DND-41 (cell line): ENCODE data around the gene CHTF8.

Source experiments
- ATAC-seq: fragments of 200-7000 bp; cut with Tn5 transposase; 3 replicates; pipeline ENCODE4 v1.9.1; 2021; ENCODE audit warnings: low read depth; ENCODE audit not compliant: insufficient read depth
- DNase-seq: peaks from one replicate; pipeline ENCODE4 v3.0.0-alpha.2; 2020
- H2AFZ ChIP-seq: 2 replicates; pipeline ENCODE4 v1.6.0; 2012; ENCODE audit warnings: low read depth, low read length
- H3K27ac ChIP-seq: 2 replicates; pipeline ENCODE4 v1.5.1; 2012; ENCODE audit warnings: low read length, inconsistent platforms
- H3K27me3 ChIP-seq: fragments of 200-600 bp; sonication (generic); 2 replicates; pipeline ENCODE4 v1.6.0; 2012; ENCODE audit warnings: low read length, mild to moderate bottlenecking, inconsistent platforms; ENCODE audit not compliant: insufficient read depth, poor library complexity
- H3K36me3 ChIP-seq: 2 replicates; pipeline ENCODE4 v1.5.1; 2012; ENCODE audit warnings: low read length, inconsistent platforms; ENCODE audit not compliant: insufficient read depth
- H3K4me1 ChIP-seq: 2 replicates; pipeline ENCODE4 v1.5.1; 2012; ENCODE audit warnings: mild to moderate bottlenecking, low read length; ENCODE audit not compliant: insufficient read depth
- H3K4me2 ChIP-seq: 2 replicates; pipeline ENCODE4 v1.6.0; 2012; ENCODE audit warnings: mild to moderate bottlenecking, moderate library complexity, low read length, inconsistent platforms; ENCODE audit not compliant: insufficient read depth
- H3K4me3 ChIP-seq, 2 experiments: fragments of 200-600 bp in 1 of 2; shearing (Covaris generic) in 1 of 2; 2 replicates each; pipeline ENCODE4 v1.5.1; 2012 to 2016; ENCODE audit warnings: inconsistent platforms in 2 of 2, low read length in 2 of 2, mild to moderate bottlenecking in 2 of 2, low read depth in 1 of 2, moderate library complexity in 1 of 2
- H3K79me2 ChIP-seq: 2 replicates; pipeline ENCODE4 v1.6.0; 2012; ENCODE audit warnings: low read length, inconsistent platforms; ENCODE audit not compliant: insufficient read depth
- H3K9ac ChIP-seq: 2 replicates; pipeline ENCODE4 v1.6.0; 2012; ENCODE audit warnings: low read depth, mild to moderate bottlenecking, inconsistent platforms, low read length, moderate library complexity
- H3K9me3 ChIP-seq: 2 replicates; pipeline ENCODE4 v1.5.1; 2012; ENCODE audit warnings: low read length, moderate library complexity, mild to moderate bottlenecking, inconsistent platforms; ENCODE audit not compliant: insufficient read depth, severe bottlenecking
- H4K20me1 ChIP-seq: 2 replicates; pipeline ENCODE4 v1.6.0; 2012; ENCODE audit warnings: low read length; ENCODE audit not compliant: insufficient read depth
- EZH2 ChIP-seq: IDR thresholded peaks from 3 replicates; pipeline ENCODE4 v1.6.1; 2012; ENCODE audit warnings: borderline replicate concordance, low read depth, mild to moderate bottlenecking, moderate library complexity, low read length, inconsistent platforms; ENCODE audit not compliant: severe bottlenecking
- TF ChIP-seq, protein P1 (sequence below): IDR thresholded peaks from 2 replicates; pipeline ENCODE4 v1.5.1; 2012; ENCODE audit warnings: borderline replicate concordance, low read length, moderate library complexity, mild to moderate bottlenecking; ENCODE audit not compliant: poor library complexity, severe bottlenecking; ENCODE audit errors: extremely low read depth

The CHTF8 gene

DNA sequence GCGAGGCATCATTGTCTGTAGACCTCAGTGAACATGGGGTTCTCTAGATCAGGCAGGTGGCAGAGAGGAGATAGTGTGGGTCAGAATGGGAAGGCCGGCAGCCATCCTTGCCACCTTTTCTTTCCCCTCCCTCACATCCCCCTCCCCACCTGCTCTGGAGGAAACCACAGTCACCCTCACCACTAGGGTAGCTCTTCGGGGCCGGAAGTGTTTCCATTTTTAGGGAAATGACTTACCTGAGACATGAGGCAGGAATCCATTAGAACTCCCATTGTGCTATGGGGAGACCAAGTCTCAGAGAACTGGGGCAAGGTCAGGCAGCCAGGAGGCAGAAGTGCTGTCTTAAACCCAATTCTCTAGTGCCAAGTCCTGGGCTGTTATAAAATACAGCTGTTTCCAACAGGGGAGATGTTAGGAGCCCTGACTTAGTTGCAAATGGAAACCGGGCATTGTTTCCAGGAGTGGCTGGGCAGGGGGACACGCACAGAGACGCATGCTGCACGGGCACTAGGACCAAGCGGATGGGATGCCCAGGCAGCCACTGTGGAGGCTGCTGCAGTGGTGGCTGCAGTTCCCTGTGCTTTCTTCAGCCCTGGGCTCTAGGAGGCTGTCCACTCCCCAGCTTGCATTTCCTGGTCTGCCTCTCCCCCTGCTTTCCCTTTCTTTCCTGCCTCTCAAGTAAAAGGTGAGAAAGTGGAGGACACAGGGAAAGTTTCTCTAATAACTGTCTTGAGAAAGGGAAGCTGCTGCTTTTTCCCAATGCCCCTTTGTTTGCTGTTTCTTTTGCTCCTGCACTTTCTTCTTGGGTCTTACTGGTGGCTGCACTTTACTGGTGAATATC is 24.1 kb downstream of the CHTF8 start:
- DNase-seq (no peak), ATAC-seq (no peak)
- Histone ChIP-seq H3K27ac (no peak overlapping the region), H2AFZ (no peak overlapping the region), H4K20me1 (peaks cover 50% of the 10 kb centered on the region), H3K4me2 (no peak overlapping the region), H3K9me3 (no peaks in the 10 kb centered on the region), H3K4me1 (peaks cover 18% of the 10 kb centered on the region), H3K36me3 (peaks cover 17% of the 10 kb centered on the region), H3K79me2 (no peaks in the 10 kb centered on the region), H3K4me3 (no peak overlapping the region), H3K27me3 (peaks cover 19% of the 10 kb centered on the region), H3K9ac (no peak overlapping the region)
- TF ChIP-seq EZH2 = no peak
- TF ChIP-seq, protein P1, sequence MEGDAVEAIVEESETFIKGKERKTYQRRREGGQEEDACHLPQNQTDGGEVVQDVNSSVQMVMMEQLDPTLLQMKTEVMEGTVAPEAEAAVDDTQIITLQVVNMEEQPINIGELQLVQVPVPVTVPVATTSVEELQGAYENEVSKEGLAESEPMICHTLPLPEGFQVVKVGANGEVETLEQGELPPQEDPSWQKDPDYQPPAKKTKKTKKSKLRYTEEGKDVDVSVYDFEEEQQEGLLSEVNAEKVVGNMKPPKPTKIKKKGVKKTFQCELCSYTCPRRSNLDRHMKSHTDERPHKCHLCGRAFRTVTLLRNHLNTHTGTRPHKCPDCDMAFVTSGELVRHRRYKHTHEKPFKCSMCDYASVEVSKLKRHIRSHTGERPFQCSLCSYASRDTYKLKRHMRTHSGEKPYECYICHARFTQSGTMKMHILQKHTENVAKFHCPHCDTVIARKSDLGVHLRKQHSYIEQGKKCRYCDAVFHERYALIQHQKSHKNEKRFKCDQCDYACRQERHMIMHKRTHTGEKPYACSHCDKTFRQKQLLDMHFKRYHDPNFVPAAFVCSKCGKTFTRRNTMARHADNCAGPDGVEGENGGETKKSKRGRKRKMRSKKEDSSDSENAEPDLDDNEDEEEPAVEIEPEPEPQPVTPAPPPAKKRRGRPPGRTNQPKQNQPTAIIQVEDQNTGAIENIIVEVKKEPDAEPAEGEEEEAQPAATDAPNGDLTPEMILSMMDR = no peak

GRCh38 chr16:69107316-69107962 is 24.9 kb downstream of the CHTF8 start:
- ATAC-seq (no peak), DNase-seq (no peak)
- Histone ChIP-seq H2AFZ (no peak overlapping the region), H3K4me3 (no peak overlapping the region), H3K4me2 (no peak overlapping the region), H3K27ac (no peak overlapping the region), H4K20me1 (peaks cover 42% of the 10 kb centered on the region), H3K9ac (no peak overlapping the region), H3K36me3 (peaks cover 15% of the 10 kb centered on the region), H3K79me2 (no peaks in the 10 kb centered on the region), H3K9me3 (no peaks in the 10 kb centered on the region), H3K4me1 (peaks cover 18% of the 10 kb centered on the region), H3K27me3 (peaks cover 19% of the 10 kb centered on the region)
- TF ChIP-seq EZH2 = no peak
- TF ChIP-seq, protein P1 = no peak

DNA sequence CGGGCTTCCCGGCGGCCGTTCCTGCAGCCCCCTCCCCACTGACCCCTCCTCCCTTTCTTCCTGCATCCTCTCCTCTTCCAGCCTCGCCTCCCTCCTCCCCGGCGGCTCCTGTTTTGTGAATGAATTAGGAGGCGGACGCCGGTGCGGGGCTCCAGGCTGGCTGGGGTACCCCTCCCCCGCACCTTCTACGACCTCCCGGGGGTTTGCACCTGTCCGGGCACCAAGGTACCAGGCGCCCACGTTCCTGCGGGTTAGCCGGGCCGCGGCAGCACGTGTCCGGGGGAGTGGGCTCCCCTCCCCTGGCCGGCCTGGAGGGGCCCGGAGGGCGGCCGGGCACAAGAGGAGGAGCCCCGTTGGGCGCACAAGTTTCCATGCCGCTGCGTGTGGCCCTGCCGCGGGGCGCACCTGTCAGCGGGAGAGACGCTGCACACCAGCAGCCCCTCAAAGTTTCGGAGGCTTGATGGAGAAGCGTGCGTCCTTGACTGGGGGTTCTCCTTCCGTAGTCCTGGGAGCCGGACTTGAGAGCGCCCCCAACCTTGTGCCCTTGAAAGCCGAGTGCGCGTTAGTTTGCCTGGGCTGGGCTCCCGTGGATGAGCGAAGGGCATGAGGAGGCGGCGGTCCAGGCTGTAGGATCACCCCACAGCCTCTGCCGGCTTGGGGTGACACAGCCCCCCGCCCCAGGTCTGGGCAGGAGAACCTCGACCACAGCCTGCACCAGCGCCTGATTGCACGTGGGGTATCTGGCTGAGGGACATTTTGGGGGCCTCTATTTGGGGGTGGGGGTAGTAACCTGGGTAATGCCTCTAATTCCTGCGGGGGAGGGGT is 25.7 kb downstream of the CHTF8 start:
- peak; percentile 65 for TF ChIP-seq EZH2
- TF ChIP-seq, protein P1 = no peak
- Histone ChIP-seq H3K27me3 (peaks cover 19% of the 10 kb centered on the region), H3K27ac (no peak overlapping the region), H3K4me1 (peaks cover 18% of the 10 kb centered on the region), H3K36me3 (peaks cover 9% of the 10 kb centered on the region), H3K9ac (peak overlapping the region; percentile 56), H3K79me2 (no peaks in the 10 kb centered on the region), H4K20me1 (peaks cover 34% of the 10 kb centered on the region), H3K4me3 (peak overlapping the region; percentile 31 to 59; a peak in 3 of 4 replicates), H3K4me2 (peak overlapping the region; percentile 86), H2AFZ (peak overlapping the region; percentile 61), H3K9me3 (no peaks in the 10 kb centered on the region)
- ATAC-seq = no peak; the same call in 2 of the 3 replicates
- no peak for DNase-seq
